ENCODE measurements around the gene TAF11L10.
"Not testable (repeated sequence)": the region's sequence is repeated elsewhere in the genome, so short reads cannot be mapped to it uniquely, and the experiment has no call there.

Gene TAF11L10

DNA sequence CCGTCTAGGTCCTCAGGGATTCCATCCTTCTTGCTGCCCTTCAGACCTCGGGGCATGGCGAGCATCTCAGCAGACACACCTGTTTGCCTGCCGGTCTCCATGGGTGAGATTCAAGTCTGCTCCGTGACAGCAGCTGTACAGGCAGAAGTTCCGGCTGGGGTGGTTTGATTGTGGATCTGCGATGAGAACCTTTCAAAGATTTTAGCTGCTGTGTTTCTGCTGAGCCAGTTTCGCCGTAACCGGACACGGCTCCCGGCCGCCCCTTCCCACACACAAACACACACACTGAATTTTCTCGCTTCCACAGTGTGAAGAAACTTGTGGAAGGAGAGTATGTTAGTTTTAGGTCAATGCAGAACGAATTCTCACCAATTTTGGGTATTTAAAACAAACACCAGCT, at the start of gene TAF11L10:
TAF11L10 (minus strand) TSS at position 101 of the 400 bp plus-strand sequence.
- DNase-seq = not testable (repeated sequence)

DNA sequence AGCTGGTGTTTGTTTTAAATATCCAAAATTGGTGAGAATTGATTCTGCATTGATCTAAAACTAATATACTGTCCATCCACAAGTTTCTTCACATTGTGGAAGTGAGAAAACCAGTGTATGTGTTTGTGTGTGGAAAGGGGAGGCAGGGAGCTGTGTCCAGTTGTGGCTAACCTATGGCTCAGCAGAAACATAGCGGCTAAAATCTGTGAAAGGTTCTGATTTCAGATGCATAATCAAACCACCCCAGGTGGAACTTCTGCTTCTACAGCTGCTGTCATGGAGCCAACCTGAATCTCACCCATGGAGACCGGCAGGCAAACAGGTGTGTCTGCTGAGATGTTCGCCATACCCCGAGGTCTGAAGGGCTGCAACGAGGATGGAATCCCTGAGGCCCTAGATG, 36.5 kb upstream of the TAF11L10 start, which contains the start of gene TAF11L14:
TAF11L14 (plus strand) TSS at position 301 of the 400 bp plus-strand sequence.
- no peak for DNase-seq

DNA sequence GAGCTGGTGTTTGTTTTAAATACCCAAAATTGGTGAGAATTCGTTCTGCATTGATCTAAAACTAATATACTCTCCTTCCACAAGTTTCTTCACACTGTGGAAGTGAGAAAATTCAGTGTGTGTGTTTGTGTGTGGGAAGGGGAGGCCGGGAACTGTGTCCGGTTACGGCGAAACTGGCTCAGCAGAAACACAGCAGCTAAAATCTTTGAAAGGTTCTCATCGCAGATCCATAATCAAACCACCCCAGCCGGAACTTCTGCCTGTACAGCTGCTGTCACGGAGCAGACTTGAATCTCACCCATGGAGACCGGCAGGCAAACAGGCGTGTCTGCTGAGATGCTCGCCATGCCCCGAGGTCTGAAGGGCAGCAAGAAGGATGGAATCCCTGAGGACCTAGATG, 34.2 kb upstream of the TAF11L10 start, which contains the start of gene TAF11L13:
TAF11L13 (plus strand) TSS at position 301 of the 400 bp plus-strand sequence.
- DNase-seq = not testable (repeated sequence)

DNA sequence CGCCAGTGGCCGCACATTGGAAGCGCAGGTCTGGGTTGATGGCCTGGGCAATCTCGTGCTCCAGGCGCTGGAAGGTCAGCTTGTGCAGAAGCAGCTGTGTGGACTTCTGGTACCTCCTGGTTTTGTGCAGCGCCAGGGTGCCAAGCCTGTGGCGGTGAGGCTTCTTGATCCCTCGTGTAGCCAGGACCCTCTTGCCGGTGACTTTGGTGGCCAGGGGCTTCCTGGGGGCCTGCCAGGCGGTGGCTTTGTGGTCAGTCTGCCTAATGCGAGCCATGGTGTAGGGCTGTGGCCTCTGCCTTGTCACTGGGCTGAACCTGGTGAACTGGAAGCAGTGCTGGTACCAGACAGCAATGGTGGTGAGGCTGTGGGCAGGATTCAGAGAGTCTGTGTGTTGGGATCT, 28.1 kb upstream of the TAF11L10 start:
- no peak for DNase-seq

DNA sequence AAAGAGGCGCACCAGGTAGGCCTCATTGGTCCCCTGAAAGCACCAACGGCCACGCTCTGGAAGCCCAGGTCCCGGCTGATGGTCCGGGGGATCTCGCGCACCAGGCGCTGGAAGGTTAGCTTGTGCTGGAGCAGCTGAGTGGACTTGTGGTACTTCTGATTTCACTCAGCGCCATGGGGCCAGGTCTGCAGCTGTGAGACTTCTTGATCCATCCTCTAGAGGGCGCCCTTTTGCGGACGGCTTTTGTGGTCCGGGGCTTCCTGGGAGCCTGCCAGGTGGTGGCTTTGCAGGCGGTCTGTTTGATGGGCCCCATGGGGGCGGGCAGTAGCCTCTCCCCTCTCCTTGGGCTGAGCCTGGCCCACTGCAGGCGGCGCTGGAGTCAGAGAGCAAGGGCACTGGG, 23.0 kb upstream of the TAF11L10 start:
- no peak for DNase-seq

DNA sequence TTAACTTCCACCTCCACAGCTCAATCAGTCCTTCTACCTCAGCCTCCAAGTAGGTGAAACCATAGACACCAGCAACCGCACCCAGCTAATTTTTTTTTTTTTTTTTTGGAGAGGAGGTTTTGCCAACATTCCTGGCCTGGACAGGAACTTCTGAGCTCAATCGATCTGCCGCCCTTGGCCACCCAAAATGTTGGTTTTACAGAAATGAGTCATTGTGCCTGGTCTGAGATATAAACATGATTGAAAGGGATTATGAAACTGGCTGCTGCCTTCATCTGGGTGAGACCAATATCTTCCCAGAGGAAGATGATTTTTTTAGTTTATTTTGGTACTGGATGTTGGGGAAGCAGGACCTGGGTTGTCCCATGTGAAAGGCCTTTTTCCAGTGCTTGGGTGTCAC, 21.7 kb upstream of the TAF11L10 start:
- no peak for DNase-seq

DNA sequence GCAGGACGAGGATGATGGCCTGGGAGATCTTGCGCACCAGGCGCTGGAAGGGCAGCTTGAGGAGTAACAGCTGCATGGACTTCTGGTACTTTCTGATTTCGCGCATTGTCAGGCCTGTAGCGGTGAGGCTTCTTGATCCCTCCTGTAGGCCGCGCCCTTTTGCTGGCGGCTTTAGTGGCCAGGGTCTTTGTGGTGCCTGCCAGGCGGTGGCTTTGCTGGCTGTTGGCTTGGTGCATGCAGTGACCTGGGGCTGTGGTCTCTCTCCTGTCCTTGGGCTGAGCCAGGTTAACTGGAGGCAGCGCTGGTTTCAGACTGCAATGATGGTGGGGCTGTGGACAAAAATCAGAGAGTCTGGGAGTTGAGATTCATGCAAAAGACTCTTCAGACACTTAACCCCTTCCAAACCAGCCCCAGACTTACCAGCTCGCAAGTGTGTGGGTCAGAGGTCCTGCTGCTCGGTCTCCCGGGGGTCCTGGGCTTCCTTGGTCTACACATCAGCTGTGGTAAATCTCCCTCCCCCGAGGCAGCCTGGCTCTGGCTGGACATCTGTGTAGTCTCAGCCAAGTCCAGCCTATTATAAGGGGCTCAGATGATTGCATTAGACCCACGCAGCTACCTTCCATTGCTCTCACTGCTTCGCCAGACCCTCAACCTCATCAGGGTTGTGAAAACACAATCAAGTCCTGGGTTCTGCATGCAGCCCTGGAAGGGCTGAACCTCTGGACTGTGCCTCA, 17.4 kb upstream of the TAF11L10 start:
- DNase-seq = no peak

DNA sequence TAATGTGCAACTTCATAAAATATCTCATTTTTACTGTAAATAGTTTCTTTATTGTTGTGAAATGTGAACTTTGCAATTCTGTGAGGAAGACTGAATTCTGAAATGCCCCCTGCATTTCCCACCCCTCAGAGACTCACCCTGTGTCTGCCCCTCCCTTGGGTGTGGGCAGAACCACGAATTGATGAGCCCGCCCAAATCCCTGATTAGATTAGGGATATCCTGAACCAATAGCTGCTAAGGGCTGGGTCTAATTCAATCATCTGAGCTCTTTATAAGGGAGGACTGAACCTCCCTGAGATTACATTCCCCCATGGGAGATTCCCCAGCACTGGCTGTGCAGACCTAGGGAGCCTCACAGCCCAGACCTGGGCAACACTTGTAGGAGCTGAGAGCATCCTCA, 12.5 kb upstream of the TAF11L10 start, which contains the start of gene TAF11L12:
TAF11L12 (plus strand) TSS at position 301 of the 400 bp plus-strand sequence.
- DNase-seq = not testable (repeated sequence)

DNA sequence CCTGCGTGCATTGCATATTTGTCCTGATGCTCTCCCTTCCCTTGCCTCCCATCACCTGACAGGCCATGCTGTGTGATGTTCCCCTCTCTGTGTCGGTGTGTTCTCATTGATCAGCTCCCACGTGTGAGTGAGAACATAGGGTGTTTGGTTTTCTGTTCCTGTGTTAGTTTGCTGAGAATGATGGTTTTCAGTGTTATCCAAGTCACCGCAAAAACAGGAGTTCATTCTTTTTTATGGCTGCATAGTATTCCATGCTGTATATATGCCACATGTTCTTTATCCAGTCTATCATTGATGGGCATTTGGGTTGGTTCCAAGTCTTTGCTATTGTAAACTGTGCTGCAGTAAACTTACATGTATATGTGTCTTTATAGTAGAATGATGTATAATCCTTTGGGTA, 9.8 kb upstream of the TAF11L10 start:
- not testable (repeated sequence) for DNase-seq

DNA sequence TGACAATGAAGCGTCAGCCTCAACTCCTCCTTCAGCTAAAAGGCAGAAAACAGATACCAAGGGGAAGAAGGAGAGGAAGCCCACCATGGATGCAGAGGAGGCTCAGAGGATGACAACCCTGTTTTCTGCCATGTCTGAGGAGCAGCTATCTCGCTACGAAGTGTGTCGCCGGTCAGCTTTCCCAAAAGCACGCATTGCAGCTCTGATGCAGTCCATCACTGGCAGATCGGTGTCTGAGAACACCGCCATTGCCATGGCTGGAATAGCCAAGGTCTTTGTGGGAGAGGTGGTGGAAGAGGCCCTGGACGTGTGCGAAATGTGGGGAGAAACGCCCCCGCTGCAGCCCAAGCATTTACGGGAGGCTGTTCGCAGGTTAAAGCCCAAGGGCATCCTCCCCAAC, 7.3 kb upstream of the TAF11L10 start:
- no peak for DNase-seq

DNA sequence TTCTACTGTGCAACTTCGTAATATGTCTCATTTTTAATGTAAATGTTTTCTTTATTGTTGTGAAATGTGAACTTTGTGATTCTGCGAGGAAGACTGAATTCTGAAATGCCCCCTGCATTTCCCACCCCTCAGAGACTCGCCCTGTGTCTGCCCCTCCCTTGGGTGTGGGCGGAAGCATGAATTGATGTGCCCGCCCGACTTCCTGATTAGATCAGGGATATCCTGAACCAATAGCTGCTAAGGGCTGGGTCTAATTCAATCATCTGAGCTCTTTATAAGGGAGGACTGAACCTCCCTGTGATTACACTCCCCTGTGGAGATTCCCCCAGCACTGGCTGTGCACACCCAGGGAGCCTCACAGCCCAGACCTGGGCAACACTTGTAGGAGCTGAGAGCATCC, 6.3 kb upstream of the TAF11L10 start, which contains the start of gene TAF11L11:
TAF11L11 (plus strand) TSS at position 304 of the 400 bp plus-strand sequence.
- not testable (repeated sequence) for DNase-seq

DNA sequence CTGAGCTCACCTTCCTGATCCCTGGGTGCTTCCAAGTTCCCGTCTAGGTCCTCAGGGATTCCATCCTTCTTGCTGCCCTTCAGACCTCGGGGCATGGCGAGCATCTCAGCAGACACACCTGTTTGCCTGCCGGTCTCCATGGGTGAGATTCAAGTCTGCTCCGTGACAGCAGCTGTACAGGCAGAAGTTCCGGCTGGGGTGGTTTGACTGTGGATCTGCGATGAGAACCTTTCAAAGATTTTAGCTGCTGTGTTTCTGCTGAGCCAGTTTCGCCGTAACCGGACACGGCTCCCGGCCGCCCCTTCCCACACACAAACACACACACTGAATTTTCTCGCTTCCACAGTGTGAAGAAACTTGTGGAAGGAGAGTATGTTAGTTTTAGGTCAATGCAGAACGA, 3.4 kb downstream of the TAF11L10 start, which contains the start of gene TAF11L9:
TAF11L9 (minus strand) TSS at position 140 of the 400 bp plus-strand sequence.
- DNase-seq = not testable (repeated sequence)

DNA sequence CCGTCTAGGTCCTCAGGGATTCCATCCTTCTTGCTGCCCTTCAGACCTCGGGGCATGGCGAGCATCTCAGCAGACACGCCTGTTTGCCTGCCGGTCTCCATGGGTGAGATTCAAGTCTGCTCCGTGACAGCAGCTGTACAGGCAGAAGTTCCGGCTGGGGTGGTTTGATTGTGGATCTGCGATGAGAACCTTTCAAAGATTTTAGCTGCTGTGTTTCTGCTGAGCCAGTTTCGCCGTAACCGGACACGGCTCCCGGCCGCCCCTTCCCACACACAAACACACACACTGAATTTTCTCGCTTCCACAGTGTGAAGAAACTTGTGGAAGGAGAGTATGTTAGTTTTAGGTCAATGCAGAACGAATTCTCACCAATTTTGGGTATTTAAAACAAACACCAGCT, 6.8 kb downstream of the TAF11L10 start, which contains the start of gene TAF11L8:
TAF11L8 (minus strand) TSS at position 101 of the 400 bp plus-strand sequence.
- not testable (repeated sequence) for DNase-seq

DNA sequence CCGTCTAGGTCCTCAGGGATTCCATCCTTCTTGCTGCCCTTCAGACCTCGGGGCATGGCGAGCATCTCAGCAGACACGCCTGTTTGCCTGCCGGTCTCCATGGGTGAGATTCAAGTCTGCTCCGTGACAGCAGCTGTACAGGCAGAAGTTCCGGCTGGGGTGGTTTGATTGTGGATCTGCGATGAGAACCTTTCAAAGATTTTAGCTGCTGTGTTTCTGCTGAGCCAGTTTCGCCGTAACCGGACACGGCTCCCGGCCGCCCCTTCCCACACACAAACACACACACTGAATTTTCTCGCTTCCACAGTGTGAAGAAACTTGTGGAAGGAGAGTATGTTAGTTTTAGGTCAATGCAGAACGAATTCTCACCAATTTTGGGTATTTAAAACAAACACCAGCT, 12.0 kb downstream of the TAF11L10 start, which contains the start of gene TAF11L7:
TAF11L7 (minus strand) TSS at position 101 of the 400 bp plus-strand sequence.
- not testable (repeated sequence) for DNase-seq

Measured in activated CD4-positive, alpha-beta T cell treated with anti-CD3 and anti-CD28 coated beads for 48 hours (primary cell).